ENCODE results near the gene PARD6A.

DNA sequence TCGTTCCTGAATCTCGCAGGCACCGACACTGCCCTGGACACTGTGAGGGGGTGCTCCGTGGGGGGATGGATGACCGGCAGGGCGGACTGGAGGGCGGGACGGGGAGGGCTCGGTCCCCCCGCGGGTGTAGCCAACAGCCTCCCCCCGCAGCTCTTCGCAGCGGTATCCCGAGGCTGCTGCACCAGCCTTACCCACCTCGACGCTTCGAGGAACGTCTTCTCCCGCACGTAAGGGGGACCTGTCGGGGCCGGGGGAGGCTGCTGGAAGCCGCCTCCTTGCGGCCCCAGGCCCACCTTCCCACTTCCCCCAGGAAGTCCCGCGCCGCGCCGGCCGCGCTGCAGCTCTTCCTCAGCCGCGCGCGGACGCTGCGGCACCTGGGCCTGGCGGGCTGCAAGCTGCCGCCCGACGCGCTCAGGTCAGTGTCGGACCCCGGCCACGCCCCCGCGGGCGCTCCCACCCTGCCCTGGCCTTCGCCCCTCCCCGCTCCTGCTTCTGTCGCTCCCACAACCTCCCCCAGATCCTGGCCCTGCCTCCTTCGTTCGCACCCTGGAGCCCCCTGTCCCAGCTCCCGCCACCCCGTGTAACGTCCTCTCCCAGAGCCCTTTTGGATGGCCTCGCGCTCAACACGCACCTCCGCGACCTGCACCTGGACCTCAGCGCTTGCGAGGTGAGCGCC is 12.5 kb upstream of the PARD6A start:
- TF ChIP-seq, protein P1, sequence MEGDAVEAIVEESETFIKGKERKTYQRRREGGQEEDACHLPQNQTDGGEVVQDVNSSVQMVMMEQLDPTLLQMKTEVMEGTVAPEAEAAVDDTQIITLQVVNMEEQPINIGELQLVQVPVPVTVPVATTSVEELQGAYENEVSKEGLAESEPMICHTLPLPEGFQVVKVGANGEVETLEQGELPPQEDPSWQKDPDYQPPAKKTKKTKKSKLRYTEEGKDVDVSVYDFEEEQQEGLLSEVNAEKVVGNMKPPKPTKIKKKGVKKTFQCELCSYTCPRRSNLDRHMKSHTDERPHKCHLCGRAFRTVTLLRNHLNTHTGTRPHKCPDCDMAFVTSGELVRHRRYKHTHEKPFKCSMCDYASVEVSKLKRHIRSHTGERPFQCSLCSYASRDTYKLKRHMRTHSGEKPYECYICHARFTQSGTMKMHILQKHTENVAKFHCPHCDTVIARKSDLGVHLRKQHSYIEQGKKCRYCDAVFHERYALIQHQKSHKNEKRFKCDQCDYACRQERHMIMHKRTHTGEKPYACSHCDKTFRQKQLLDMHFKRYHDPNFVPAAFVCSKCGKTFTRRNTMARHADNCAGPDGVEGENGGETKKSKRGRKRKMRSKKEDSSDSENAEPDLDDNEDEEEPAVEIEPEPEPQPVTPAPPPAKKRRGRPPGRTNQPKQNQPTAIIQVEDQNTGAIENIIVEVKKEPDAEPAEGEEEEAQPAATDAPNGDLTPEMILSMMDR (IDR thresholded peaks at IDR 0.05; ENCODE audit: low read depth, low read length) = no peak
- no peak for TF ChIP-seq EZH2phosphoT487 (IDR thresholded peaks at IDR 0.05; ENCODE audit: low read depth)
